ENCODE results near the gene WFDC2. TPM values are rescaled to one million over a fixed set of nuclear protein-coding genes. Genes with fewer than 3 reads are reported as not detected.

WFDC2 gene, protein sequence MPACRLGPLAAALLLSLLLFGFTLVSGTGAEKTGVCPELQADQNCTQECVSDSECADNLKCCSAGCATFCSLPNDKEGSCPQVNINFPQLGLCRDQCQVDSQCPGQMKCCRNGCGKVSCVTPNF
- total RNA-seq = 10 to 100 TPM in 1 of 8 experiments, 1 to 10 TPM in 6, not detected in 1; 1.2 to 10.0 (median 2.6) TPM

DNA sequence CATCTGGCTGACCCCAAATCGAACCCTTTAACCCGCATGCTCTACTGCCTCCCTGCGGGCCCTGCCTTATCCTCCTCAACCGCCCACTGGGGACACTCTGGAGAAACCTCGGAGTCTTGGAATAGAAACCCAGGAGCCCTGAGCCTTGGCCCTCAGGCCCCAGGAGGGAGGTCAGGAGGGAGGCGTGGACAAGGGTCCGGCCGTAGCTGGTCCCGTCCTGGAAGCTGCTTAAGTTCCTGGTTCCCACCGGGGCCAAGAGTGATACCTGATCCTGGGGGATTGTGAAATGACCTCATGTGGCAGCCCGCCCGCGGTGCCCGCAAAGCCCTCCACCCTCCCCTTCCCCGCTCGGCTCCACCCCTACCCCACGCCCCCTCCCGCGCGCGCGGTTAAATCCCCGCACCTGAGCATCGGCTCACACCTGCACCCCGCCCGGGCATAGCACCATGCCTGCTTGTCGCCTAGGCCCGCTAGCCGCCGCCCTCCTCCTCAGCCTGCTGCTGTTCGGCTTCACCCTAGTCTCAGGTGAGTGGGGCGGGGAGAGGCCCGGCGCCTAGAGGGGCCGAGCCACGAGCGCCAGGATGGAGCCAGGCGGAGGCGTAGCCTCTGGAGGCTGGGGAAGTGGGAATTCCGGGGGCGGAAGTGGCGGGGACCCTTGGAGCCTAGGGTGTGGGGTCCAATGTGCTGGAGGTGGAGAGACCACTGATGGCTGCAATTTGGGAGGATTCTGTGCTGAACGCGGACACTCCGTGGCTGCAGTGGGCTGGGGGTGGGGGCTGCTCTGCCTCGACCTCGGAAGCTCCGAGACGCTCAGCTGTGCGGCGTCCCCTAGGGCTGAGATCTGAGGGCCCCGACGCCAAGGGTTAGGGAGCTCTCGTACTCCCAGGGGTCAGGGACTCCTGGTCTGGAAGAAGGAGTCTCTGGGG is at the start of gene WFDC2:
WFDC2 (plus strand) TSS at position 418 of the 926 bp plus-strand sequence; CDS start at position 447, 29 bp downstream.
- peak within 1 kb of the TSS; percentile 3 to 25 (median 22) for H3K4me3 ChIP-seq
- in situ Hi-C loops (cut with MboI; ENCODE audit: low pct_unique_long_range_greater_than_20kb in 2 of 9, low sequenced_read_pairs in 9 of 9, unreplicated experiment in 9 of 9) = no loop called here
- peak within 1 kb of the TSS in 1 of 2 donors; percentile 3 for H3K27ac ChIP-seq
- ATAC-seq (replicated peaks in 6 of 8) = peak in 5 of 8 experiments; percentile 1 to 48 (median 26)
- WGBS, 10 experiments = 40 to 50% (median 45%) methylated on average over 1 to 2 of the region's 54 CpGs; no CpG with 5 or more reads in 7 of the 10 experiments
- peaks cover 11 to 21% of the 10 kb centered on the region in 2 donors for H3K4me1 ChIP-seq (replicated peaks in 1 of 2)

DNA sequence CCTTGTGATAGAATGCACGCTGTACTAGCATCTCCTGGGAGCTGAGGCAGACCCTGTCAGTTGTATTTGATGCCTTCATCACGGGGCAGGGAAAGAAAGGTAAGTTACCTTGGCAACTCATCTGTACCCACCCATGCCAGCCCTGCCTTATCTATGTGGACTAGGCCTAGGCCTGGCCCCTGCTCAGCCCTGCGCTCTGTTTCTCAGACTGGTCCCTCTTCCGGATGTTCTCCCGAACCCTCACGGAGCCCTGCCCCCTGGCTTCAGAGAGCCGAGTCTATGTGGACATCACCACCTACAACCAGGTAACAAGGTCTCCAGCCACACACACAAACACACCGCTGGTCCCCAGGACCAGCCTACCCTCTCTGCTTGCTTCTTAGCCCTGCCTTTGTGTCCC is 49.4 kb upstream of the WFDC2 start:
- Histone ChIP-seq H3K27ac (no peak overlapping the region), H3K4me3 (no peak overlapping the region), H3K4me1 (replicated peaks in 1 of 2) (peaks cover 4 to 9% of the 10 kb centered on the region in 2 donors)
- no peak for ATAC-seq (replicated peaks in 6 of 8)
- in situ Hi-C loops (cut with MboI; ENCODE audit: low pct_unique_long_range_greater_than_20kb in 2 of 9, low sequenced_read_pairs in 9 of 9, unreplicated experiment in 9 of 9) = no loop called here
- WGBS, 10 experiments = 83 to 100% (median 96%) methylated on average over 1 to 6 of the region's 8 CpGs; no CpG with 5 or more reads in 4 of the 10 experiments

DNA sequence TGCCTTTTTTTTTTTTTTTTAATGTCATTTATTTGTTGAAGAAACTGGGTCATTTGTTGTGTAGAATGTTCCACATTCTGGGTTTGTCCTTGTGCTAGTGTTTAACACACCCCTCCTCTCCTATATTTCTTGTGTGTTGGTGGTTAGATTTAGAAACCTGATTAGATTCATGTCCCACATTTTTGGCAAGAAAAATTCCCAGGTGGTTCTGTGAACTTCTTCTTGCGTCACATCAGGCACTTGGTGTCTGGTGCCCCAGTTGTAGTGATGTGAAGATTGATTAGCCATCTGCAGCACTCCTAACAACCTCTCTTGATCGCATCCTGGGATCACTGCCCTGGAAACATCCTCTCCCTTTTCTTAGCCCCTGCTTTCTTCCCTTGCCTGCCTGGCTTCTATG is 45.9 kb upstream of the WFDC2 start:
- 100% methylated on average over 1 to 2 of the region's 2 CpGs; no CpG with 5 or more reads in 5 of the 10 experiments for WGBS, 10 experiments
- no peak overlapping the region for H3K27ac ChIP-seq
- H3K4me3 ChIP-seq = no peak overlapping the region
- H3K4me1 ChIP-seq (replicated peaks in 1 of 2) = no peaks in the 10 kb centered on the region
- ATAC-seq (replicated peaks in 6 of 8) = no peak
- in situ Hi-C loops (cut with MboI; ENCODE audit: low pct_unique_long_range_greater_than_20kb in 2 of 9, low sequenced_read_pairs in 9 of 9, unreplicated experiment in 9 of 9) = no loop called here

DNA sequence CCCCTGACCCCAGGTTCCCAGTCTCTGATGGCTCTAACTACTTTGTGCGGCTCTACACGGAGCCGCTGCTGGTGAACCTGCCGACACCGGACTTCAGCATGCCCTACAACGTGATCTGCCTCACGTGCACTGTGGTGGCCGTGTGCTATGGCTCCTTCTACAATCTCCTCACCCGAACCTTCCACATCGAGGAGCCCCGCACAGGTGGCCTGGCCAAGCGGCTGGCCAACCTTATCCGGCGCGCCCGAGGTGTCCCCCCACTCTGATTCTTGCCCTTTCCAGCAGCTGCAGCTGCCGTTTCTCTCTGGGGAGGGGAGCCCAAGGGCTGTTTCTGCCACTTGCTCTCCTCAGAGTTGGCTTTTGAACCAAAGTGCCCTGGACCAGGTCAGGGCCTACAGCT is 44.0 kb upstream of the WFDC2 start:
- in situ Hi-C loops (cut with MboI; ENCODE audit: low pct_unique_long_range_greater_than_20kb in 2 of 9, low sequenced_read_pairs in 9 of 9, unreplicated experiment in 9 of 9) = loop anchor here in 2 of 9 experiments (25.0 kb wide), 1 partner anchor 113 kb away; the partner anchor contains the start of genes MATN4 (in 2 of the 2) and RBPJL (in 2 of the 2)
- no peak overlapping the region for H3K4me3 ChIP-seq
- no peaks in the 10 kb centered on the region for H3K4me1 ChIP-seq (replicated peaks in 1 of 2)
- 86 to 100% (median 98%) methylated on average over 1 to 5 of the region's 17 CpGs; no CpG with 5 or more reads in 6 of the 10 experiments for WGBS, 10 experiments
- ATAC-seq (replicated peaks in 6 of 8) = no peak
- no peak overlapping the region for H3K27ac ChIP-seq

DNA sequence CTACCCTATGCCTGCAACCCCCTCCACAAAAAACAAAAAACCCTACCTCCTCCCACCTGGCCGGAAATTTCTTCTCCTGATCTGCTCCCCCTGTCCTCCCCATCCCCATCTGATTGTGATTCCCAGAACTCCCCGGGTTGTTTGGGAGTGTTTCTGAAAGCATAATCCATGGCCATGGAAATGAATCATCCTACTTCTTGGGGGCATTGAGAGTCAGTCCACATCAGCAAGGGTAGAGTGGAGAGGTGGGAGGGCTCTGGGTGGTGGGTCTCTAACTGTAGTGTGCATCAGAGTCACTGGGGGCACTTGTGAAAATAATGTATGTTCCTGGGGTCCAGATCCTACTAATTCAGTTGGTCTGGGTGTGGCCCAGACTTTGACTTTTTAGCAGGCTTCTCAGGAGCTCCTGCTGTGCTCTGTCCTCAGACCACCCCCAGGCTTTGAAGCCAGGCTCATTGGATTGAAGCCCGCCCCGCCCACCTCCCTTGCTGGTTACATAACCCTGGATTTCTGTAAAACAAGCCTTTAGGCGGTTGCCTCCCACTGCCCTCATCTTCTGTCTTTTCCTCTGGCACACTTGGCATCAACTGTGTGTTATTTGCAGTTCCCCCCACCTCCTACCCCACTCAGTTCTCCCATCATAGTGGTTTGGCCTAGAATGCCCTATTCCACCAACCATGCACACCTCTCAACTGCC is 43.1 kb upstream of the WFDC2 start:
- 67 to 92% (median 73%) methylated on average over 1 to 2 of the region's 5 CpGs; no CpG with 5 or more reads in 6 of the 10 experiments for WGBS, 10 experiments
- Histone ChIP-seq H3K4me1 (replicated peaks in 1 of 2) (no peaks in the 10 kb centered on the region), H3K4me3 (no peak overlapping the region), H3K27ac (no peak overlapping the region)
- ATAC-seq (replicated peaks in 6 of 8) = peak in 3 of 8 experiments; percentile 43 to 83 (median 76)
- in situ Hi-C loops (cut with MboI; ENCODE audit: low pct_unique_long_range_greater_than_20kb in 2 of 9, low sequenced_read_pairs in 9 of 9, unreplicated experiment in 9 of 9) = loop anchor here in 2 of 9 experiments (25.0 kb wide), 1 partner anchor 114 kb away; the partner anchor contains the start of genes MATN4 (in 2 of the 2) and RBPJL (in 2 of the 2)

DNA sequence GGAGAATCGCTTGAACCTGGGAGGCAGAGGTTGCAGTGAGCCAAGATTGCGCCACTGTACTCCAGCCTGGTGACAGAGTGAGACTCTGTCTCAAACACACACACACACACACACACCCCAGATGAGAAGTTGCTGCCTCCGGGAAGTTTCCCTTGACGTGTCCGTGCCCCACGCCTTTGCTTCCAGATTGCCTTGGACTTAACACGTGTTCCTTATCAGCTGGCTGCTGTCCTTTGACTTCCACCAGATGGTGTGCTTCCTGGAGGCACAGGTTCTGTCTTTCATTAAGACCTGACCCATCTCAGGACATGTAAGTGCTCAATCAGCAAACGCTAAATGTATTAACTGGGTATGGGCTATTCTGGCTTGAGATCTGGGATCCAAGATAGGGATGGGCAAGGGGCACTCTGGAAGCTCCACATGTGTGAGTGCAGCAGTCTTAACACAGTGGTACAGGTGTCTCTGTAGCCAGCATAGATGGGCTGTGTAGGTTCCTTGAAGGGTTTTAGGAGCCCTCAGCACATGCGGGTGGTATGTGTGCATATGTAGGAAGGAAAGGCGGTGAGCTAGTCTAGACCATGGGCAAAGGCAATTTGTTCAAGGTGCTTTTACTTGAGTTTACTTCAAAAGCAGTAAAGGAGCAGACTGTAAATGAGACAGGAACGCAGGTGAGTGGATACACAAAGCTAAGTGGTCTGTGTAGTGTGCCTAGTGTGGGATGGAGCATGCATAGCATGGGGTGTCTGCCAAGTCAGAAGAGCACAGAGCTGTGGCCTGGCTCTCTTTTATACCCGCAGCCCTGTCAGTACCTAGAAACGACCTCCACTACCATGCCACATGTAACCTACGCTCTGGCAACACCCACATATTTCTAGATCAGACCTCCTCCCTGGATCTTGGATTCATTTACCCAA is 42.1 kb upstream of the WFDC2 start:
- in situ Hi-C loops (cut with MboI; ENCODE audit: low pct_unique_long_range_greater_than_20kb in 2 of 9, low sequenced_read_pairs in 9 of 9, unreplicated experiment in 9 of 9) = loop anchor here in 2 of 9 experiments (25.0 kb wide), 1 partner anchor 115 kb away; the partner anchor contains the start of genes MATN4 (in 2 of the 2) and RBPJL (in 2 of the 2)

DNA sequence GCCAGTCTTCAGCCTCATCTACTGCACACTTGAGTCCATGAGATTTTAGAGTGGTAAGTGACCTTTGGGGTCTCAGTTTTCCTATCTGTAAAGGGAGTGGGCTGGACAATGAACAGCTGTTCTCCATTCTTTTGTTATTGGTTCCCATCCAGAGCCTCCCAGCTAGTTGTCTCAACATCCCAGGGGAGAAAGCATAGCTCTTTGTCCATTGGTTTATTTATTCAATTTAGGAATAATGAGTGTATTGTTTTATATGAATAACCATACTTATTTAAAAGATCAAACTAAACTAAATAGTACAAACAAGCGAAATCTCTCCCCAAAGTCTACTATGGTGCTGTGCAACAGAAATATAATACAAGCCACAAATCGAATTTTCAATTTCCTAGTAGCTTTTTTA is 39.9 kb upstream of the WFDC2 start:
- in situ Hi-C loops (cut with MboI; ENCODE audit: low pct_unique_long_range_greater_than_20kb in 2 of 9, low sequenced_read_pairs in 9 of 9, unreplicated experiment in 9 of 9) = loop anchor here in 3 of 9 experiments (10.0 to 25.0 kb wide), 2 partner anchors 55 to 117 kb away; partner anchors contain the start of genes MATN4 (in 2 of the 3), RBPJL (in 2 of the 3) and TP53TG5 (in 1 of the 3)
- 0 to 100% (median 83%) methylated on average over 1 to 2 of the region's 2 CpGs; no CpG with 5 or more reads in 2 of the 10 experiments for WGBS, 10 experiments
- Histone ChIP-seq H3K4me1 (replicated peaks in 1 of 2) (no peaks in the 10 kb centered on the region), H3K4me3 (no peak overlapping the region), H3K27ac (no peak overlapping the region)
- ATAC-seq (replicated peaks in 6 of 8) = no peak

More for the DNA sequence above, 42.1 kb upstream of the WFDC2 start:
- 40 to 100% (median 90%) methylated on average over 1 to 5 of the region's 14 CpGs; no CpG with 5 or more reads in 3 of the 10 experiments for WGBS, 10 experiments
- Histone ChIP-seq H3K4me3 (no peak overlapping the region), H3K4me1 (replicated peaks in 1 of 2) (no peaks in the 10 kb centered on the region), H3K27ac (no peak overlapping the region)
- ATAC-seq (replicated peaks in 6 of 8) = peak in 1 of 8 experiments; percentile 74

DNA sequence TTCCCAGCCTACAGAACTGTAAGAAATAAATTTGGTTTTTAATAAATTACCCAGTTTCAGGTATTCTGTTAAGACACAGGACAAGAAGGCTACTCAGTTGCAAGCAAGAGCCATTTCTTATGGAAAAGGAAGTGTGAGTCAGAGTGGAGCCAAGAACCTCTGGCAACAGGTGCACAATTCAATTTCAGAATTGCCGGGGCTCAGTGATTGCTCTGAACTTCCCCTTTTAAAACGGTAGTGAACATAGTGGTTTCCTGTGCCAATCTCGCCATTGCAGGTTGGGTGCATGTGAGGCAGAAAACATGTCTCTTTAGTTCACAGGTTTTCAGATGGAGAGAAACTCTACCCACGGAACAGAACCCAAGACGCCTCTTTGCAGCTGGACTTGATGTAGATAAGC is 37.3 kb upstream of the WFDC2 start:
- H3K4me1 ChIP-seq (replicated peaks in 1 of 2) = no peaks in the 10 kb centered on the region
- H3K4me3 ChIP-seq = no peak overlapping the region
- WGBS, 10 experiments = 71 to 95% (median 91%) methylated on average over 2 to 5 of the region's 5 CpGs; no CpG with 5 or more reads in 2 of the 10 experiments
- no peak overlapping the region for H3K27ac ChIP-seq
- ATAC-seq (replicated peaks in 6 of 8) = no peak
- in situ Hi-C loops (cut with MboI; ENCODE audit: low pct_unique_long_range_greater_than_20kb in 2 of 9, low sequenced_read_pairs in 9 of 9, unreplicated experiment in 9 of 9) = loop anchor here in 3 of 9 experiments (10.0 to 25.0 kb wide), 2 partner anchors 57 to 120 kb away; partner anchors contain the start of genes MATN4 (in 2 of the 3), RBPJL (in 2 of the 3) and TP53TG5 (in 1 of the 3)

DNA sequence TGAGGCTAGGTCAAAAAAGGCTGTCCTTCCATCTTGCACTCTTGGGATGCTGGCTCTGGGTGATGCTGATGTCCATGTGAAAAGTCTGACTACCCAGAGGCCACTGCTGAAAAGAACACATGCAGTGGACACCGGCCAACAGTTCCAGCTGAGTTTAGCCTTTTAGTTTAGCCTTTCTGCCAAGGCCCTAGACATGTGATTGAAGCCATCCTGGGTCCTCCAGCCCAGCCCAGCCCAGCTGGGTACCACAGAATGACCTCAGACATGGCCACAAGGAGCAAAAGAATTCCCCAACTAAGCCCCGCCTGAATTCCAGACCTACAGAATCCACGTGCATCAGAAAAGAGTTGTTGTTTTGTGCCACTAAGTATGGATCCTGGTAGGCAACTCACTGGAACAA is 36.2 kb upstream of the WFDC2 start:
- ATAC-seq (replicated peaks in 6 of 8) = peak in 1 of 8 experiments; percentile 58
- in situ Hi-C loops (cut with MboI; ENCODE audit: low pct_unique_long_range_greater_than_20kb in 2 of 9, low sequenced_read_pairs in 9 of 9, unreplicated experiment in 9 of 9) = loop anchor here in 3 of 9 experiments (10.0 to 25.0 kb wide), 2 partner anchors 59 to 121 kb away; partner anchors contain the start of genes MATN4 (in 2 of the 3), RBPJL (in 2 of the 3) and TP53TG5 (in 1 of the 3)
- Histone ChIP-seq H3K27ac (no peak overlapping the region), H3K4me1 (replicated peaks in 1 of 2) (no peaks in the 10 kb centered on the region), H3K4me3 (no peak overlapping the region)
- 25 to 90% (median 60%) methylated on average over 2 to 3 of the region's 3 CpGs; no CpG with 5 or more reads in 5 of the 10 experiments for WGBS, 10 experiments

DNA sequence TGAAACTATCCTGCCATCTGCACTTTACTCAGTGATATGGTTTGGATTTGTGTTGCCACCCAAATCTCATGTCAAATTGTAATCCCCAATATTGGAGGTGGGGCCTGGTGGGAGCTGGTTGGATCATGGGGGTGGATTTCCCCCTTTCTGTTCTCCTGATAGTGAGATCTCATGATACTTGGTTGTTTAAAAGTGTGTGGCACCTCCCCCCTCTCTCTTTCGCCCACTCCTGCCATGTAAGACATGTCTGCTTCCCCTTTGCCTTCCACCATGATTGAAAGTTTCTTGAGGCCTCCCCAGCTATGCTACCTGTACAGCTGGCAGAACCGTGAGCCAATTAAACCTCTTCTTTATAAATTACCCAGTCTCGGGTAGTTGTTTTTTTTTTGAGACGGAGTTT is 35.6 kb upstream of the WFDC2 start:
- Histone ChIP-seq H3K4me1 (replicated peaks in 1 of 2) (no peaks in the 10 kb centered on the region), H3K4me3 (no peak overlapping the region), H3K27ac (no peak overlapping the region)
- in situ Hi-C loops (cut with MboI; ENCODE audit: low pct_unique_long_range_greater_than_20kb in 2 of 9, low sequenced_read_pairs in 9 of 9, unreplicated experiment in 9 of 9) = loop anchor here in 3 of 9 experiments (10.0 to 25.0 kb wide), 2 partner anchors 59 to 122 kb away; partner anchors contain the start of genes MATN4 (in 2 of the 3), RBPJL (in 2 of the 3) and TP53TG5 (in 1 of the 3)
- no peak for ATAC-seq (replicated peaks in 6 of 8)
- 76 to 100% (median 83%) methylated on average over 1 to 4 of the region's 4 CpGs; no CpG with 5 or more reads in 3 of the 10 experiments for WGBS, 10 experiments
